ENCODE measurements around the gene NFKBIE. TPM values are rescaled to one million over a fixed set of nuclear protein-coding genes. Genes with fewer than 3 reads are reported as not detected.
A peak's percentile ranks its signal among the peaks of the same experiment; 100 is the strongest.

NFKBIE gene
- total RNA-seq, 4 donors from 2014 or later, result 13.1 to 25.5 (median 15.3) TPM

GRCh38 chr6:44247338-44248302 lies 17.7 kb downstream of the NFKBIE start:
- peak; percentile 62 for DNase-seq (ENCODE audit: low spot score)
- peak; percentile 19 for ATAC-seq (ENCODE audit: low FRiP score)
- no peak for TF ChIP-seq CTCF (IDR thresholded peaks at IDR 0.05)

GRCh38 chr6:44246663-44247337 lies 18.6 kb downstream of the NFKBIE start, which contains the start of gene HSP90AB1:
TSS of gene HSP90AB1 (plus strand) at chr6:44247101. CDS start at chr6:44248630, 1,529 bp downstream.
- DNase-seq (ENCODE audit: low spot score), result peak; percentile 91
- no peak for TF ChIP-seq CTCF (IDR thresholded peaks at IDR 0.05)
- peak; percentile 87 for ATAC-seq (ENCODE audit: low FRiP score)

- no peak for TF ChIP-seq CTCF (IDR thresholded peaks at IDR 0.05)
- DNase-seq (ENCODE audit: low spot score) (peak; percentile 49), ATAC-seq (ENCODE audit: low FRiP score) (peak; percentile 84)
These were observed 19.3 kb downstream of the NFKBIE start for GRCh38 chr6:44245912-44246662.

GRCh38 chr6:44245391-44245911 lies 19.9 kb downstream of the NFKBIE start:
- ATAC-seq (ENCODE audit: low FRiP score), result peak; percentile 0
- no peak for DNase-seq (ENCODE audit: low spot score)
- no peak for TF ChIP-seq CTCF (IDR thresholded peaks at IDR 0.05)

GRCh38 chr6:44243345-44243744 lies 22.0 kb downstream of the NFKBIE start:
- TF ChIP-seq CTCF (IDR thresholded peaks at IDR 0.05), result no peak
- DNase-seq (ENCODE audit: low spot score) (no peak), ATAC-seq (ENCODE audit: low FRiP score) (no peak)

GRCh38 chr6:44238687-44239350 lies 26.5 kb downstream of the NFKBIE start:
- no peak for TF ChIP-seq CTCF (IDR thresholded peaks at IDR 0.05)
- ATAC-seq (ENCODE audit: low FRiP score) (no peak), DNase-seq (ENCODE audit: low spot score) (no peak)
